ENCODE measurements around the gene EXOC8. TPM values are rescaled to one million over a fixed set of nuclear protein-coding genes. Genes with fewer than 3 reads are reported as not detected.

The EXOC8 gene
- total and polyA plus RNA-seq, 2 of the 13 experiments (the other 11 are each of a cell fraction or from before 2014, with no cell fraction given) = 2.1 to 7.9 TPM

GRCh38 chr1:231337472-231338269 lies at the start of gene EXOC8 (continued):
- 0 out of 2 replicates have a peak, but pooled peaks have one; percentile 52 for TF ChIP-seq ZNF572 (CRISPR knock-in tag; IDR thresholded peaks at IDR 0.05)
- TF ChIP-seq ZNF768 (CRISPR knock-in tag; IDR thresholded peaks at IDR 0.05) = 0 out of 2 replicates have a peak, but pooled peaks have one; percentile 23
- TF ChIP-seq TGIF2 (CRISPR knock-in tag; IDR thresholded peaks at IDR 0.05) = peak; percentile 12; the same call in 1 of the 2 replicates
- peak; percentile 63; the same call in 1 of the 2 replicates for TF ChIP-seq TOE1 (CRISPR knock-in tag; IDR thresholded peaks at IDR 0.05)
- peak; percentile 85; the same call in 1 of the 2 replicates for TF ChIP-seq ZSCAN31 (CRISPR knock-in tag; IDR thresholded peaks at IDR 0.05; ENCODE audit: low read depth)
- no peak; the same call in 1 of the 2 replicates for TF ChIP-seq SNAPC2 (CRISPR knock-in tag; IDR thresholded peaks at IDR 0.05)
- TF ChIP-seq ZNF674 (CRISPR knock-in tag; IDR thresholded peaks at IDR 0.05; ENCODE audit: low read depth) = 0 out of 2 replicates have a peak, but pooled peaks have one; percentile 77
- TF ChIP-seq MED8 (CRISPR knock-in tag; IDR thresholded peaks at IDR 0.05; ENCODE audit: insufficient replicate concordance) = peak; percentile 71
- no peak for TF ChIP-seq HOXD1 (CRISPR knock-in tag; IDR thresholded peaks at IDR 0.05)
- TF ChIP-seq SUZ12 (IDR thresholded peaks at IDR 0.05; ENCODE audit: low read depth, low read length) = no peak
- TF ChIP-seq TRAFD1 (CRISPR knock-in tag; IDR thresholded peaks at IDR 0.05; ENCODE audit: borderline replicate concordance) = peak; percentile 19; the same call in 1 of the 2 replicates
- no peak for TF ChIP-seq FOXA3 (CRISPR knock-in tag; IDR thresholded peaks at IDR 0.05)
- 0 out of 2 replicates have a peak, but pooled peaks have one; percentile 33 for TF ChIP-seq ZNF678 (CRISPR knock-in tag; IDR thresholded peaks at IDR 0.05)
- peak; percentile 67; the same call in 1 of the 2 replicates for TF ChIP-seq MAFG (CRISPR knock-in tag; IDR thresholded peaks at IDR 0.05)
- no peak for TF ChIP-seq ZNF839 (CRISPR knock-in tag; IDR thresholded peaks at IDR 0.05; ENCODE audit: borderline replicate concordance)
- no peak for TF ChIP-seq NFE2L1 (CRISPR knock-in tag; IDR thresholded peaks at IDR 0.05; ENCODE audit: borderline replicate concordance)
- TF ChIP-seq MTA1 (CRISPR knock-in tag; IDR thresholded peaks at IDR 0.05; ENCODE audit: borderline replicate concordance) = no peak
- TF ChIP-seq SMYD3 (CRISPR knock-in tag; IDR thresholded peaks at IDR 0.05) = no peak
- no peak; the same call in 1 of the 2 replicates for TF ChIP-seq DNMT3B (CRISPR knock-in tag; conservative IDR thresholded peaks at IDR 0.05)
- TF ChIP-seq RARG (CRISPR knock-in tag; IDR thresholded peaks at IDR 0.05; ENCODE audit: low read depth) = no peak
- TF ChIP-seq ZBTB7A (CRISPR knock-in tag; IDR thresholded peaks at IDR 0.05) = 0 out of 2 replicates have a peak, but pooled peaks have one; percentile 46
- TF ChIP-seq ZNF629 (CRISPR knock-in tag; conservative IDR thresholded peaks at IDR 0.05) = no peak
- peak; percentile 51; the same call in 1 of the 2 replicates for TF ChIP-seq ZNF138 (CRISPR knock-in tag; IDR thresholded peaks at IDR 0.05; ENCODE audit: low read depth)
- TF ChIP-seq STAG1 (CRISPR knock-in tag; IDR thresholded peaks at IDR 0.05) = peak; percentile 10; the same call in 1 of the 2 replicates
- TF ChIP-seq CREBL2 (CRISPR knock-in tag; IDR thresholded peaks at IDR 0.05; ENCODE audit: borderline replicate concordance) = peak; percentile 41; the same call in 1 of the 2 replicates
- TF ChIP-seq FOXK1 (CRISPR knock-in tag; IDR thresholded peaks at IDR 0.05; ENCODE audit: borderline replicate concordance, low read depth) = peak; percentile 84; the same call in 1 of the 2 replicates
- TF ChIP-seq ZNF263 (CRISPR knock-in tag; IDR thresholded peaks at IDR 0.05) = no peak
- 0 out of 2 replicates have a peak, but pooled peaks have one; percentile 7 for TF ChIP-seq ZNF446 (CRISPR knock-in tag; IDR thresholded peaks at IDR 0.05)
- 0 out of 2 replicates have a peak, but pooled peaks have one; percentile 27 for TF ChIP-seq ZC3H13 (CRISPR knock-in tag; IDR thresholded peaks at IDR 0.05)

Data from HepG2 (cell line).